HepG2 (cell line): ENCODE data around the gene CENATAC.
"Not testable (repeated sequence)": the region's sequence is repeated elsewhere in the genome, so short reads cannot be mapped to it uniquely, and the experiment has no call there.

ENCODE experiments used
- AKAP8 ChIP-seq: sonication (generic); formaldehyde crosslinking; IDR thresholded peaks from 2 replicates; pipeline ENCODE4 v1.5.1; 2020; ENCODE audit warnings: mild to moderate bottlenecking, missing genetic modification reagents
- HDAC2 ChIP-seq: sonication (generic); formaldehyde crosslinking; IDR thresholded peaks from 2 replicates; pipeline ENCODE4 v1.4.0; 2020; ENCODE audit warnings: missing genetic modification reagents
- NFAT5 ChIP-seq: sonication (generic); formaldehyde crosslinking; IDR thresholded peaks from 2 replicates; pipeline ENCODE4 v1.4.0; 2020; ENCODE audit warnings: missing genetic modification reagents
- POLR2A ChIP-seq, 2 experiments: IDR thresholded peaks; 2 replicates each; pipeline ENCODE4 v1.6.1; 2011; ENCODE audit warnings: low read depth in 2 of 2, low read length in 2 of 2, mild to moderate bottlenecking in 1 of 2, moderate library complexity in 1 of 2; ENCODE audit not compliant: insufficient read depth in 1 of 2
- POLR2AphosphoS5 ChIP-seq: IDR thresholded peaks from 2 replicates; pipeline ENCODE4 v1.6.1; 2012; ENCODE audit warnings: low read depth, low read length
- ZNF136 ChIP-seq: sonication (generic); formaldehyde crosslinking; IDR thresholded peaks from 2 replicates; pipeline ENCODE4 v1.8.1; 2022; ENCODE audit warnings: low read depth, mild to moderate bottlenecking, moderate library complexity, missing genetic modification reagents

GRCh38 chr11:118984337-118984736, 13.6 kb upstream of the CENATAC start:
- TF ChIP-seq POLR2AphosphoS5; HDAC2 (CRISPR knock-in tag); NFAT5 (CRISPR knock-in tag); POLR2A (IDR thresholded peaks at IDR 0.05; ENCODE audit: insufficient read depth in 1 of 2, low read depth in 2 of 2, low read length in 2 of 2); ZNF136 (CRISPR knock-in tag); AKAP8 (CRISPR knock-in tag): not testable (repeated sequence)
